Testis (tissue), 2 donors: Measurements from ENCODE around the gene PRUNE2.

Source experiments
- CTCF ChIP-seq, 3 experiments: fragments of 450-650 bp in 2 of 3; fragments of 200-600 bp in 1 of 3; sonication (generic) in 1 of 3; IDR thresholded peaks; one replicate each; pipeline ENCODE4 v1.5.1; 2016 to 2019; ENCODE audit warnings: antibody characterized with exemption in 3 of 3, mild to moderate bottlenecking in 2 of 3, moderate library complexity in 1 of 3
- POLR2A ChIP-seq: fragments of 450-650 bp; IDR thresholded peaks from one replicate; pipeline ENCODE4 v1.6.1; 2017; ENCODE audit warnings: antibody characterized with exemption, mild to moderate bottlenecking, moderate library complexity

GRCh38 chr9:76895186-76895585 lies 10.7 kb downstream of the PRUNE2 start:
- TF ChIP-seq POLR2A, result no peak
- no peak for TF ChIP-seq CTCF (IDR thresholded peaks at IDR 0.05)
